Hepatocyte (in vitro differentiated cells): ENCODE data around the gene SAMD4A. TPM values are rescaled to one million over a fixed set of nuclear protein-coding genes. Genes with fewer than 3 reads are reported as not detected.
A peak's percentile ranks its signal among the peaks of the same experiment; 100 is the strongest.

ENCODE experiments used
- DNase-seq: peaks from one replicate; pipeline ENCODE4 v3.0.0-alpha.2; 2016; ENCODE audit warnings: low spot score
- H2AFZ ChIP-seq: fragments of 200-600 bp; sonication (generic); 2 replicates; pipeline ENCODE4 v1.6.0; 2016; ENCODE audit warnings: antibody characterized with exemption, mild to moderate bottlenecking
- H3K27ac ChIP-seq: fragments of 200-600 bp; sonication (generic); 2 replicates; pipeline ENCODE4 v1.5.1; 2016; ENCODE audit warnings: mild to moderate bottlenecking
- H3K27me3 ChIP-seq: fragments of 200-600 bp; sonication (generic); 2 replicates; pipeline ENCODE4 v1.6.1; 2016
- H3K36me3 ChIP-seq: fragments of 200-600 bp; sonication (generic); replicated peaks from 2 replicates; pipeline ENCODE4 v1.5.1; 2016; ENCODE audit warnings: low read depth; ENCODE audit not compliant: insufficient read depth
- H3K4me1 ChIP-seq: fragments of 200-600 bp; sonication (generic); 2 replicates; pipeline ENCODE4 v1.5.1; 2016; ENCODE audit warnings: mild to moderate bottlenecking, moderate library complexity; ENCODE audit not compliant: insufficient read depth
- H3K4me2 ChIP-seq: fragments of 200-600 bp; sonication (generic); 2 replicates; pipeline ENCODE4 v1.6.0; 2016
- H3K4me3 ChIP-seq: fragments of 200-600 bp; sonication (generic); 2 replicates; pipeline ENCODE4 v1.5.1; 2016; ENCODE audit warnings: mild to moderate bottlenecking
- H3K79me2 ChIP-seq: fragments of 200-600 bp; sonication (generic); 2 replicates; pipeline ENCODE4 v1.6.0; 2017; ENCODE audit warnings: mild to moderate bottlenecking
- H3K9me2 ChIP-seq: fragments of 200-600 bp; sonication (generic); replicated peaks from 2 replicates; pipeline ENCODE4 v1.6.0; 2017; ENCODE audit warnings: mild to moderate bottlenecking; ENCODE audit not compliant: insufficient read depth
- H3K9me3 ChIP-seq: fragments of 200-600 bp; sonication (generic); 2 replicates; pipeline ENCODE4 v1.5.1; 2016; ENCODE audit warnings: low read depth, mild to moderate bottlenecking
- H4K20me1 ChIP-seq: fragments of 200-600 bp; sonication (generic); 2 replicates; pipeline ENCODE4 v1.6.0; 2016; ENCODE audit warnings: mild to moderate bottlenecking; ENCODE audit not compliant: insufficient read depth, poor library complexity, severe bottlenecking
- EZH2 ChIP-seq: fragments of 200-600 bp; sonication (generic); IDR thresholded peaks from 2 replicates; pipeline ENCODE4 v1.6.1; 2016; ENCODE audit warnings: antibody characterized with exemption, mild to moderate bottlenecking, borderline replicate concordance
- EZH2phosphoT487 ChIP-seq: fragments of 200-600 bp; sonication (generic); IDR thresholded peaks from one replicate; pipeline ENCODE4 v1.6.1; 2018; ENCODE audit warnings: antibody characterized with exemption, mild to moderate bottlenecking, low read depth, moderate library complexity; ENCODE audit not compliant: unreplicated experiment, severe bottlenecking
- WGBS: methylation state at CpG from one replicate; pipeline ENCODE4 v1.1.6; 2016; ENCODE audit warnings: low lambda C conversion rate; ENCODE audit errors: missing lambda C conversion rate; 5-methylcytosine and 5-hydroxymethylcytosine counted together
- polyA plus RNA-seq: library from polyadenylated mRNA; unstranded; fragments of >200 nt; fragmentation: Nextera tagmentation; extraction: Ambion mirVana; gene quantifications from 2 replicates; pipeline ENCODE4 v1.2.1, GENCODE V29; 2016
- total RNA-seq: library from RNA; depleted of rRNA; stranded (reverse); fragments of >200 nt; gene quantifications from 2 replicates; pipeline ENCODE4 v1.2.3, GENCODE V29; 2014
- TF ChIP-seq, protein P1 (sequence below): fragments of 200-600 bp; sonication (generic); IDR thresholded peaks from 2 replicates; pipeline ENCODE4 v1.5.1; 2016; ENCODE audit warnings: antibody characterized with exemption, mild to moderate bottlenecking; ENCODE audit not compliant: poor library complexity

The SAMD4A gene
- total and polyA plus RNA-seq, 2 experiments from 2014 or later = 10.5 to 15.7 TPM

- no peaks in the 10 kb centered on the region for H3K27me3 ChIP-seq
- WGBS = 31% methylated on average over 19 of the region's 19 CpGs
- H2AFZ ChIP-seq = peak overlapping the region; percentile 31
- peak overlapping the region; percentile 94 for H3K27ac ChIP-seq
- H3K4me2 ChIP-seq = peak overlapping the region; percentile 34
- no peaks in the 10 kb centered on the region for H3K9me3 ChIP-seq
- no peaks in the 10 kb centered on the region for H4K20me1 ChIP-seq
- H3K4me3 ChIP-seq = no peak overlapping the region
- peaks cover 11% of the 10 kb centered on the region for H3K4me1 ChIP-seq
- peak; percentile 95 for DNase-seq
- no peaks in the 10 kb centered on the region for H3K9me2 ChIP-seq
- H3K79me2 ChIP-seq = no peaks in the 10 kb centered on the region
- TF ChIP-seq, protein P1, sequence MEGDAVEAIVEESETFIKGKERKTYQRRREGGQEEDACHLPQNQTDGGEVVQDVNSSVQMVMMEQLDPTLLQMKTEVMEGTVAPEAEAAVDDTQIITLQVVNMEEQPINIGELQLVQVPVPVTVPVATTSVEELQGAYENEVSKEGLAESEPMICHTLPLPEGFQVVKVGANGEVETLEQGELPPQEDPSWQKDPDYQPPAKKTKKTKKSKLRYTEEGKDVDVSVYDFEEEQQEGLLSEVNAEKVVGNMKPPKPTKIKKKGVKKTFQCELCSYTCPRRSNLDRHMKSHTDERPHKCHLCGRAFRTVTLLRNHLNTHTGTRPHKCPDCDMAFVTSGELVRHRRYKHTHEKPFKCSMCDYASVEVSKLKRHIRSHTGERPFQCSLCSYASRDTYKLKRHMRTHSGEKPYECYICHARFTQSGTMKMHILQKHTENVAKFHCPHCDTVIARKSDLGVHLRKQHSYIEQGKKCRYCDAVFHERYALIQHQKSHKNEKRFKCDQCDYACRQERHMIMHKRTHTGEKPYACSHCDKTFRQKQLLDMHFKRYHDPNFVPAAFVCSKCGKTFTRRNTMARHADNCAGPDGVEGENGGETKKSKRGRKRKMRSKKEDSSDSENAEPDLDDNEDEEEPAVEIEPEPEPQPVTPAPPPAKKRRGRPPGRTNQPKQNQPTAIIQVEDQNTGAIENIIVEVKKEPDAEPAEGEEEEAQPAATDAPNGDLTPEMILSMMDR = peak; percentile 66
- TF ChIP-seq EZH2phosphoT487 (no peak), EZH2 (no peak)
- no peaks in the 10 kb centered on the region for H3K36me3 ChIP-seq
Observed at GRCh38 chr14:54773171-54774006, 206.5 kb downstream of the SAMD4A start.

GRCh38 chr14:54774824-54775223 lies 207.9 kb downstream of the SAMD4A start:
- no peaks in the 10 kb centered on the region for H3K9me2 ChIP-seq
- H3K4me3 ChIP-seq = no peak overlapping the region
- H3K4me2 ChIP-seq = no peak overlapping the region
- H3K27me3 ChIP-seq = no peaks in the 10 kb centered on the region
- H2AFZ ChIP-seq = no peak overlapping the region
- no peak overlapping the region for H3K27ac ChIP-seq
- H3K9me3 ChIP-seq = no peaks in the 10 kb centered on the region
- 100% methylated on average over 15 of the region's 15 CpGs for WGBS
- H4K20me1 ChIP-seq = no peaks in the 10 kb centered on the region
- no peak for DNase-seq
- no peaks in the 10 kb centered on the region for H3K79me2 ChIP-seq
- no peaks in the 10 kb centered on the region for H3K36me3 ChIP-seq
- H3K4me1 ChIP-seq = peaks cover 11% of the 10 kb centered on the region
- TF ChIP-seq EZH2phosphoT487 (no peak), EZH2 (no peak)
- TF ChIP-seq, protein P1 = no peak

DNA sequence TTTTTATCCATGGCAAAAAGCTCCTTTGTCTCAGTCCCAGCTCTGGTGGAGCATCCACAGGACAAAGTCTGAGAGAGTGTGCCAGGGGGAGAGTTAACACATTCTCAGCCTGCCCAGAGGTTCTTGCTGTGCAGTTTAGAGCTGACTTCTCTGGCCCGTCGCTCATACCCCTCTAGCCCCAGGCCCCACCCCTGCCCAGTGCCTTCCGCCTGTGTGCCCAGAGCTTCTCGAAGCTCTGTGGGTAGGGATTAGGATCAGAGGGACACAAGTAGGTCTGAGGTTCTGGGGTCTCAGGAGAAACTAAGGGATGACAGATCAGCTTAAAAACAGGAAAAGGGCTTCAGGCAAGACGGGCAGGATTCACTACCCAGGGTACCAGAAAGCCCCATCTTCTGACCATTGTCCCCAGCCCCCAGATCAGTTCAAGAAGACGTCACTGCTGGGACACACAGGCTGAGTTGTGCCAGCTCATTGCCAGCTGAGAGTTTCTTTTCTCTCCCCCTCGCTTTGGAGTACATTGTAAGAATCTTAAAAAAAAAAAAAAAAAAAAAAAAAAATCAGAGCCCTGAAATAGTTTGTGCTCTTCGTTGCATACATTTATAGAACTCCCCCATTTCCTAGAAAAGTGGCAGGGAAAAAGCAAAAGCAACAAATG lies 208.7 kb downstream of the SAMD4A start:
- H3K4me2 ChIP-seq = no peak overlapping the region
- no peak for DNase-seq
- H4K20me1 ChIP-seq = no peaks in the 10 kb centered on the region
- H3K27me3 ChIP-seq = no peaks in the 10 kb centered on the region
- H3K79me2 ChIP-seq = no peaks in the 10 kb centered on the region
- TF ChIP-seq, protein P1 = no peak
- TF ChIP-seq EZH2 (no peak), EZH2phosphoT487 (no peak)
- WGBS = 94% methylated on average over 8 of the region's 8 CpGs
- no peak overlapping the region for H2AFZ ChIP-seq
- H3K9me3 ChIP-seq = no peaks in the 10 kb centered on the region
- no peak overlapping the region for H3K27ac ChIP-seq
- no peaks in the 10 kb centered on the region for H3K9me2 ChIP-seq
- H3K4me1 ChIP-seq = peaks cover 11% of the 10 kb centered on the region
- no peak overlapping the region for H3K4me3 ChIP-seq
- H3K36me3 ChIP-seq = no peaks in the 10 kb centered on the region
